NOMO-1 (cell line): ENCODE results near the gene UNC5B.

Experiments used
- DNase-seq, 2 experiments: peaks; one replicate each; lab custom pipeline; 2025; ENCODE audit not compliant: unreplicated experiment in 2 of 2; lab: John Stamatoyannopoulos, UW

The UNC5B gene

DNA sequence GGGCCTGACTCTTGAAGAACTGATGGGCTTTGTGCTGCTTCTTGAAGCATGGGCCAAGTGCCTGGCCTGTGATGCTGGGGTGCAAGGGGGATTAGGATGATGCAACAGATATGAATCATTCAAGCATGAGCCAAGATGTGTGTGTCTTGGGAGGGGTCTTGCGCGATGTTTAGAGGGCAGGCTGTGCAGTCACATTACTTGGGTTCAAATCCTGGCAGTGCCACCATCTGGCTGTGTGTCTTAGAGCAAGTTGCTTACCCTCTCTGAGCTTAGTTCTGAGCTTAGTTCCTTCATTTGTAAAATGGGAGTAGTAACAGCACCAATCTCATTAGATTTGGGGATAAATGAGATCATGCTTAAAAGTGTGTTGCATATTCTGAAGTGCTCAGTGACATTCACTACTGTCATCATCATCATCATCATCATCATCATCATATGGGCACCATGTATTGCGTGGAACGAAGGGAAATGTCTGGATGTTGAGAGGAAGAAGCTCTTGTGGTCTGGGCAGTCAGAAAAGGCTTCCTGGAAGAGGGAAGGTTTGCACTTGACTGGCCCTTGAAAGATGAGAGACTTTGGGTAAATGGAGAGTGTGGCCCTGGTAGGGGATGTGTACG lies 9.3 kb downstream of the UNC5B start:
- DNase-seq, result no peak

DNA sequence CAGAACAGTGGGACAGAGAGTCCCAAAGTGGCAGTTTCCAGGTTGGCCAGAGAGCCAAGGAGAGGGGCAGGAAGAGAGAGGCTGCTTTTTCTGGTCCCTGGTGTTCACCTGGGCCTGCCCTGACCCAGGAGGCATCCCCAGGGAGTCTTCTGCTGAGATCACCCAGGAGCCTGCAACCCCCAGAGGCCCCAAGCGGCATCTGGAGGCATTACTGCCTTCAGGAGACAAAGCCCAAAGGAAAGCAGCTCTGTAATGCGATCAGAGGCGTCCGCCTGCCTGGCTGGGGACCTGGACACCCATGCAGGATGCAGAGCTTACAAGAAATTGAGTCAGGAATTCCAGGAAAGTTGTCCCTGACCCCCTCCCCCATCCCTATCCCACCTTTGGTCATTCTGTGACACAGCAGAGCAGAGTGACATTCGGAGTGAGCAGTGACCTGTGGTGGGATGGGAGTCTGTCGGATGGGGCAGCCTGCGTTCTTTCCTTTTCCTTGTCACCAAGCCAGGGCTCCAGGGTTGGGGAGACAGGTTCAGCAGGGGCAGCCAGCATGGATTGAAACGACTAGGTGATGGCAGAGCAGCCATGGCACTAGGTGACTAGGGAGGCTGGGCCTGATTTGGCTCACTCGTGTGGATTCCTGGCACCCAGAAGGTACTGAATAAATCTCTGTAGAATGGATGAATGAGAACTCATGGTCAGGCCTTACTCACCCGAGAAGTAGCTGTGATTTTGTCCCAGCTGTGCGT lies 10.4 kb downstream of the UNC5B start:
- DNase-seq, result no peak

DNA sequence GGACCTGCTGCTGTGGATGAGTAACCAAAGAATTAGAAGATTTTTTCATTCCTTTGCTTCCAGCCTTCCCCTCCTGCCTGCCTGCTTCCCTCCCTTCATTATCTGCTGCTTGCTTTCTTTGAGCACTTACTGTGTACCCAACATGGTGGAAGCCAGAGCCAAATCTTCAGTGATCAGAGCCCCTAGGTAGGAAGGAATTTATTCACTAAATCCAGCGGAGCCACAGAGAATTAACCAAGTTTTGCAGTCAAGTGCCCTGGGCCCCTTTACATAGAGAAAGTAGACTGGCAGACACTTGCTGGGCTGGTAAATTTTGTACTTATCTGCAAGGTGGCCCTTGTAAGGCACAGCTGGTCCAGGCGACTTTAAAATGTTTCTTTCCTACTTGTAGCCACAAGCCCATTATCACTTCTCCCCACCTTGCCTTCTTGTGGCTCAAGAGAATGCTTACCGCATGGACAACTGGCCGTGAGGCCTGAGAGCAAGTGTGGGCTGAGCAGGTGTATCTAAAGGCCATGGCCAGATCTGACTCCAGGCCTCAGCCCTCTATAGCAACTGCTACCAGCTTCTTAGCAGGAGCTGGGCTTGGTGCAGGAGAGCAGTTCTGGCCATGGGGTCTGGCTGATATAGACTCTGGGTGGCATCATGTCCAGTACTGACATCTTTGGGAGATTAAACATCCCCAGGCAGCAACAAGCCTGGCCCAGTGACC lies 11.1 kb downstream of the UNC5B start:
- DNase-seq, result no peak

DNA sequence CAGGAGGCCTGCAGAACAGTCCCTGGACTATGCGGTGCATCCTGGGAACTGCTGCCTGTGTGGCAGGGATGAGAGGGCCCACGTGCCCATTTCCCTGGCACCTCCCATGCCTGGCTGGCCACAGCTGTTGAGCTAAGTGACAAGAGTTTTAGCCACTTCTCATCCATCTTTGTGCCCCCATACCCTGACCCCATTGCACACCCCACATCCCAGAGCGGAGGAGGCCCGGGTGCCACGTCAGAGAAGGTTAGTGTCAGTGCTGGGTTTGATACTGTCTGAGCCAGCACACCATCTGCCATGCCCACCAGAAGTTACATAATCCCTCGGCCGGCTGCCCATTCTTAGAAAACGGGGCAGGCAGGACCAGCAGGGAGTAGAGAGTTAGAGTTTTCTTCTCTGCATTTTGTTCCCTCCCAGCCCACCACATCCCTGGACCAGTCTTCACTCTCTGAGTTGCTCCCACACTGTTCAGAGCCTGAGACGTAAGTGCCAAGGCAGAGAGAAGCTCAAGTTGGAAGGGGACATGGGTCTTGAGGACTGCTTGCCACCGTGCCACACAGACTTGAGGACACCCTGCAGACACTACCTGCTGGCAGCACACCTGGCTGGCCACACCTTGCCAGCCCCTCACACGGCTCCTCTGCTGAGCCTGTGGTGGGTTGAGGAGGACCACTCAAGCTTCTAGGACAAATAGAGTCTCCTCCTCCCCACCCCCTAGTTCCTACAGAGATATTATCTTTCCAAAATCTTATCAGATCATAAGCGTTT lies 13.1 kb downstream of the UNC5B start:
- no peak for DNase-seq

DNA sequence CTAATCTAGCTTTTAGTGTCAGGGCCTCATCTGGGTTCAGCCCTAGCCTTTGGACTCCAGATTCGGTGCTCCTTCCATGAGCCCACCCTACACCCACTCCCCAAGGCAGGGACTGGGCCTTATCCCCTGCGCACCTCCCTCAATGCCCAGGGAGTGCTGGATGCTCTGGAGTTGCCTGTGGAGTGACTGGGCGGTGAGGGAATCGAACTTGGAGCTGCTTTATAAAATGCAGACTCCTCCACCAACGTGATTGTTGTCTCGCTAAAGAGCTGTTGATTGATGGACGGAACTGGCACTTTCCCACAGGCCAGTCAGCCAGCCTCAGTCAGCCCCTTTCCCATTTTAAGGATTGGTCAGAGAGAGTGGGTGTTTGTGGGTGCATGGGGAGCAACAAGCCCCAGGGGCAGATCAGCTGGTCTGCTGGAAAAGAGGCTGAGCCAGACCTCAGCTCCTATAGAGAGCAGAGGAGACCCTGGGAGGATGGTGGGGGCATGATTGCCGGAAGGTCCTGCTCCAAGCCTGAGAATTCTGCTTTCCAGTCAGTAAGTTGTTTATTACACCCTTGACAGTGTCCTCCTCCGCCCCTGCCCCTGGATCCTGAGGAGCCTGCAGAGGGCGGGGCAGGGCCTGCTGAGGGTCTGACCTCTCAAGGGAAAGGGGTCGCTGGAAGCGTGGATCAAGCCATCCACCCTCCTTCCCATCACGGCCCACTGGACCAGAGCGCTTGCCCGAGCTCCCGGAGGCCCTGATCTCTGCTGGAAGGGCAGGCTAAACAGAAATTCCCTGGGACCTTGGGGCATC lies 16.7 kb downstream of the UNC5B start:
- DNase-seq, result no peak

DNA sequence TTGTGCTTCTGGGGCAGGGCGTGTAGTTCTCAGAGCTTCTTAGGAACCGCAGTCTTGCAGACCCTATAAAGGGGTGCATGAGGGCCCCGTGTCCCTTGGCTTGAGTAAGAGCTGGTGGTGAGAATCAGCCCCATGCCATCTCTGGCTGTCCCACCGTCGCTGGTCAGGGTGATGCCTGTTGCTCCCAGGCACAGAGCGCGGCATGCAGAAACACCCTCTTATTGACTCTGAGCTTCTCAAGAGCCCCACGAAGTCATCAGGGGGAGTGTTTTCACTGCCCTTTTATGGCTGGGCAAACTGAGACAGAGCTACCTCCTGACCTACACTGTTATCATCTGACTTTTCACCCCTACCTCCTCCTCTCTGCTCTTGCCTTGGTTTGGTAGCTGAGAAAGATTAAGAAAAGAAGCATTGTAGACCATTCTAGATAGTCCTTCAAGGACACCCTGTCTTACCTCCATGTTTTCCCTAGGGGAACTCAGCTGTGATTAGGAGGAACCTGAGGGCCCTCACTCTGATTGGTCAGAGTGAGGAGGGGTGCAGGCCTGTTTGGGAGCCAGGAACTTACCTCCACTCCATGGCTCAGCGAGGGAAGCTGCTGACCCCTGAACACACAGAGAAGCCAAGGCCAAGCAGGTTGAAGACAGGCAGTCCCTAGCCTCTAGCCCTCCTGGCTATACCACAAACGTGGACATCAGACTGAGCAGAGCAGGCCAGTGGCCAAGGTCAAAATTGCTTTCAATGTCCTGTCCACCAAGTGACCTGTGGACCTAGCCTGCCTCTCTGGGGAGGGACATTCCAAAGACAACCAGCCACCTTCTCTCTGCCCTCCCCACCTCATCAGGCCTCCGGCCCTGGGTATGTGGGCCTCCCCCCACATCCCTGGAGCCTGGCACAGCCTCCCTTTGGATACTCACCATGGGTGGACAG lies 17.6 kb downstream of the UNC5B start:
- no peak for DNase-seq

DNA sequence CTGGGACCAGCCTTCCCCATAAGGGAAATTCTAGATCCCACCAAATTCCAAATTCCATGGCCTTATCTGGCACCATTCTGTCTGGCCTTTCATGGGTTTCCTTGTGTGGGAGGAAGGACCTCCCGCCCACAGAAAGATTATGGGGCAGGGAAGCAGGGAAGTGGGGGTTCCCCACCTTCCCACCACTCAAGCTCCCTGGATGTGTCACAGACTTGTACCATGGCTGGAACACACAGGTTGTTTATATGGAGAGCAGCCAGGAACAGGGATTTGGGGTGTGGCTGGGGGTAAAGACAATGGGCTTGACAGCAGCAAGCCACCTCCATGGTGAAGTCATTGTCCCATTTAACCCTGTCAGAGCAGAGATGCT lies 18.3 kb downstream of the UNC5B start:
- DNase-seq, result no peak

DNA sequence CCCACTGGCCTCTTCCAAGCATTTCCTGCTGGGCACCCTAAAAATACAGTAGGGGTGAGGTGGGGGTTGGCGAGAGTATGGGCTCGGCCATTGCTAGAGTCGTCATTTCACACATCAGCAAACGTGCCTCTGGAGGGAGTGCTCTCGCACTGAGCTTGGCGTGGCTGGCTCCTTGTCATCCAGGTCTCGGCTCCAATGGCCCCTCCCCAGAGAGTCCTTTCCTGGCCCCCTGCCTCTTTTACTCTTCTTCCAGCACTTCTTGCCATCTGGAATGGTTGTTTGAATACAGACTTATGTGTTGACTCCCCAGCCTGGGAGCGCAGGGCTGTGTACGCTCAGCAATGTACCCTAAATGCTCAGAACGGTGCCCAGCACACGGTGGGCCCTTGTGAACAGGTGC lies 18.8 kb downstream of the UNC5B start:
- DNase-seq, result no peak

DNA sequence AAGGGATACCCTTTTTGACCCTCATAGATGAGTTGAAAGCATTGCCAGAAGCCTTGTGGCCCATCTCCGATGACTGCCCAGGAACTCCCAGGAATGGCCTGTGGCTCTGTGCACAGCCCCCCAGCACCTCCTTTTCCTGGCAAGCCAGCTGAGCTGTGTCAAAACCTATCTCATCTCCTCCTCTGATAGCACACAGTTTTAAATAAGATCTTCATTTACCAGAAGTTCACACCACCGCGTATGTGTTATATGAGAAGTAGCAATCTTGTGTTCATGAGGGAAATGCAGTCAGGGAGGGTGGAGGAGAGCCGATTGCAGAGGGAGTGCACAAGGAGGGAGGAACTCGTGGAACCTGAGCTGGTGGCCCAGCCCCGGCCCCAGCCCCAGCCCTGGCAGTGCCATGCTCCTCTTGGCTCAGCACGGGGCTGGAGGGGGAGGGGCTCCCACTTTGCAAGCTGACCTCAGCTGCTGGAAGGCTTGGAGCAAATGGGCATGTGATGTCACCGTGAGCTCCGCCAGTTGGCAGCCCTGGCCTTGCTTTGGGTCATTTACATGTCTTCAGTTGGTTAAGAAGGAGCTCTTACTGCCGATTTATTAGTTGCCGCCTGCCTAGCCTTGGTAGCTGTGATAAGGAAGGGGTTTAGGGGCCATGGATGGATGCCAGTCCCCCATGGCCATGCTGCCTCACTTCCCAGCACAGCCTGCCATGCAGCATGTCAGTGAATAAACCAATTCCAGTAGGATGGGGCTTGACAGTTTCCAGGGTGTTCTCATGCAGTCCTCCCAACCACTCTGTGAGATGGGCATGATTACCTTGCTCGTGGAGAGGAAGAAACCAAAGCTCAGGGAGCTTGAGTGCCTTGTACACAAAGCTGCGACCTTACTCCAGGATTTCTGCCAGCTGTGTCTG lies 20.0 kb downstream of the UNC5B start:
- no peak for DNase-seq

DNA sequence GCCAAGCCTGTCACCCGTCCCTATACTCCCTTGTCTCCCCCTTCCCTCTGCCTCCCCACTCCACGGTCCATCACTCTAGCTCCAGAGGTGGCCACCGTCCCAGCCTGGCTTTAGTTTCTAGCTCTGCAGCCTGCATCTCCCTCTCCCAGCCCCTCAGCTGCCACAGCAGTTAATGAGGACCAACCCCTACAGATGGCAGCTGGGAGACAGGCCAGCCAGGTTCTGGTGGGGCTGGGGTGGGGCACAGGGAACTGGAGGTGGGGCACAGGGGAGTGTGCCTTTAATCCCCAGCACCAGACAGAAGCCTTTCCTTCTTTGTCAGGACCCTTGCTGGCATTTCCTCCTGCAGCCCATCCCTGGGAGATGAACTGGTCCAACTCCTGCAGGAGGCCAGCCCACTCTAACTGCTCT lies 21.1 kb downstream of the UNC5B start:
- no peak for DNase-seq

DNA sequence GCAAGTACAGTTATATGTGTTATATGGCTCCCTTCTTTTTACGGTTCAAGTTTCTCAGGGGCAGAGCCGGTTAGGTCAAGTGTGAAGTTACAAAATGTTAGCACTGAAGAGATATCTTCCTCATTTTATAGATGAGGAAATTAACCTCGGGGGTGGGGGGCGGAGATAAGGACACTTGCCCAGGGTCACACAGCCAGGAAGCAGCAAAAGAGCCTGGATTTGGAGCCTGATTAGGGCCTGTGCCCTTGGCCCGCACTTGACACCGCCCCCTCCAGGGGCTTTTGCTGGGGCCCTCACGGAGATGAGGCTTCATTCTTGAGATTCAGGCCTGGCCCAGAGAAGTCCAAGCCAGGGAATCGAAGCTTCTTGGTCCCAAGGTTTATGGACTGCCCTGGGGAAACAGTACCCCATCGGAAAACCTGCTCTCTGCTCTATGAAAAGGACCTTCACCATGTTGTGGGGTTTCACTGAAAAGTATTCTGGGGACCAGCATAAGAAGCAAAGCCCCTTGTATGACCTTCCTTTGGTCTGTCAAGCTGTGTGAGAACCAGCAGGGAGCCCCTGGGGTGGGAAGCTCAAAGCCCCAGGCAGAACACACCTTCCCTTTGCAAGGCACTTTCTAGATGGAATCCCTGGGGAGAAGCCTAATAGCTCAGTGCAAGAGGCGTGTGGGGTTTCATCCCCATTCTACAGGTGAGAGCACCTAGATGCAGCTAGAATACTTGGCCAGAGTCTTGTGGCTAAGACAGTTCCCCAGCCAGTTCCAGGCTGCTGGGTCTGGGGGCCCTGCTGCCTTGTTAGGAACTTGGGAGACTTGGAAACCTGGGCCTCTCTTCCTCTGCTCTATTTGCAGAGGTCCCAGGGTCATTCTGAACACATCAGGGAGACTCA lies 21.9 kb downstream of the UNC5B start:
- peak; percentile 48 to 57 for DNase-seq

DNA sequence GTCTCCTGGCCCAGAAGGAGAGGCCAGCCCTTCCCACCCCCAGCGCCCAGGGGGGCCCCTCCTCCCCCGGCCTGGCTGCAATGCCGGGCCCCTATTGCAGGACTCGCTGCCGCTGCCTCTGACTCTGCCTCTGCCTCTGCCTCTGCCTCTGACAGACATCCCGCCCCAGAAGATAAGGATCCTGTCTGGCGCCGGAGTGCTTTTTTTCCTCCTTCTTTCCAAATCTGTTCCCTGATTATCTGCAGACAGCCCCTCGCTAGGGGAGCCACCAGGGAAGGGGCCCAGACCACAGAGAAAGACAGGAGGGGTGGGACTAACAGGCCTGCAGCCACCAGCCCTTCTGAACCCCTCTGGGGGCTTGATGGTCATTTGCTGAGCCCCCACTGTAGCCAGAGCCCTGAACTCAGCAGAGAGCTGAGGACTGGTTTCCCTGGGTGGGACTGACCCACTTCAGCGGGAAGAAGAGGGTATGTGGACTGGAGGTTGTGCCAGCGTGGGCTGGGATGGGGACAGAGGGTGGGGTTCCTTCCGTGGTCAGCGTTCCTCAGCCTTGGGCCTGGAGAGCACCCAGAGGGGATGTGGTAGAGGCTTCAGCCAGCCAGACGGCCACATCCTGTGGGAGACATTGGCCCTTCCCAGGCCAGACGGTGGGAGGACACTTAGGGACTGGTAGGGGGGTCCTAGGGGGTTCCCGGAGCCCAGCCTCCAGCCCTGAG lies 22.8 kb downstream of the UNC5B start:
- no peak for DNase-seq

DNA sequence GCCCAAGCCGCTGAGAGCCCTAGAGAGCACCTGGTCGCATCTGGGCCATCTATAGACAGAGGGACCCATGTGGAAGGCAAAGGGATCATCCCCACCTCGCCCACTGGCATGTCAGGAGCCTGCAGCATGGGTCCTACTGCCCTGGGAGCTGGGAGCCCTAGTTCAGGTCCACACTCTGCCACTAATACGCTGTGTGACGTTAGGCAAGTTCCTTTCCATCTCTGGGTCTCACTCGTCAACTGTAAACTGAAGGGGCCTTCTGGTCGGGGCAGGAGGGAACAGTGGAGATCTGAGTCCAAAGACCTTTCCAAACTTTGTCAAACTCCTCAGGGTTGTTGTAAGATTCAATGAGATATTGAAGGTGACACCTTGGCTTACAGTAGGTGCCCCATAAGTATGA lies 23.4 kb downstream of the UNC5B start:
- no peak for DNase-seq

DNA sequence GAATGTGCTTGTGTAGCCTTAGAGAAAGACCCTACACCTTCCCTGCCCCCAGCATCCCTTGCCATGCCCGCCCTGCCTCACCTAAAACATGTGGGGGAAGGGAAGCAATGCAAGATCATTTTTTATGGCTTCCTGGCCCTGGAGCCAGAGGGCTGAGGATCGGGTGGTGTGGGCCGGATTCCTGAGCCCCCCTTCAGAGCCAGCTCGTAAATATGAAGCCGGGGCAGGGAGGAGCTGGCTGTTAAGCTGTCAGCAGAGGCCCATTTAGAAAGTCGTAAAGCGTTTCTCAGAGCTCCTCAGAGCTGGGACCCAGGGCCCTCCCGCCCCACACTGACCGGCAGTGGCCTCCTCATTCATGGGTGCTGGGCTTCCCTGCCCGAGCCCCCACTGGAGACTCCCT lies 23.9 kb downstream of the UNC5B start:
- no peak for DNase-seq

DNA sequence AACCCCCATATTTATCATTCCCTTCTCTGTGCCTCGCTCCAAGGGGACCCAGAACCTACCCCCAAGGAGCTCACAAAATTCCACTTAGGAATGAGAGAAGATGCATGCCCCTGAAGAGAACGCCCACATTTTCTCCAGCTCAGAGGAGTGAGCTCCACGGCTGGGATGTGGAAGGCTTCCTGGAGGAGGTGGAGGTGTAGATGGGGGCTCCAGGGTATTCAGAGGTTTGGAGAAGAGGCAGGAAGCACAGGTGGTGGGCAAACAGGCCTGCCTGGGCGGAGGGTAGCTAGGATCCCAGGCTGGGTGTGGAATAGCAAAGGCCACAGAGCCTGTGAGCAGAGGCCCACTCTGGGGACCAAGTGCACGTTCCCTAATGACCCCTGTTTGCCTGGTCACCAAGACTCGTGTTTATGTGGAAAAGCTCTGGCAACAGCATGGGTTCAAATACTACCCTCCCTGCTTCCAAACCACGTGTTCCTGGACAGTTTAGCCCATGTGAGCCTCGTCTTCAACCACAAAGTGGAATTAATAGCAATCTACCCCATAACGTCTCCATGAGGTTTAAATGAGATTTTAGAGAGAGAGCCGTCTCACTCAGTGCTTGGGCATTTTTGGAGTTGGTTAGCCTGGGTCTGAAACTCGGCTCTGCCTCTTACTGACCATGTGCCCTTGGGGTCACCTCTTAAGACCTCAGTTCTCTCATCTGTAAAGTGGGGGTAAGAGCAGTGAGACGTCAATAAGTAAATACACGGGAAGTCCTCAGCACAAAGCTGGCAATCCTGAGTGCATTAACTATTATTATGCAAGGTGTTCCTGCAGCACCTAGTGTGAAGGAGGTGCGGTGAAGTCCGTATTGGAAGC lies 24.7 kb downstream of the UNC5B start:
- DNase-seq, result no peak
